NCI-H1105 treated with DMSO at 0.1 percent for 48 hours (cell line): ENCODE results near the gene PLEKHA7.
"Not testable (repeated sequence)": the region's sequence is repeated elsewhere in the genome, so short reads cannot be mapped to it uniquely, and the experiment has no call there.

Source experiments
- DNase-seq: peaks from one replicate; lab custom pipeline; 2025; lab: John Stamatoyannopoulos, UW

The PLEKHA7 gene

GRCh38 chr11:16938061-16938460 lies 76.2 kb downstream of the PLEKHA7 start:
- DNase-seq = no peak

- peak; percentile 15 for DNase-seq
Measured at GRCh38 chr11:16936643-16937042, 77.6 kb downstream of the PLEKHA7 start.

- DNase-seq = peak; percentile 56
Measured at GRCh38 chr11:16935518-16936302, 78.5 kb downstream of the PLEKHA7 start.

- no peak for DNase-seq
Measured at GRCh38 chr11:16933756-16934603, 80.2 kb downstream of the PLEKHA7 start.

GRCh38 chr11:16933291-16933690 lies 80.9 kb downstream of the PLEKHA7 start:
- DNase-seq = no peak

- no peak for DNase-seq
Measured at GRCh38 chr11:16928044-16928443, 86.2 kb downstream of the PLEKHA7 start.

- DNase-seq = no peak
Measured at GRCh38 chr11:16926883-16927626, 87.2 kb downstream of the PLEKHA7 start.

GRCh38 chr11:16925561-16926065 lies 88.6 kb downstream of the PLEKHA7 start:
- peak; percentile 74 for DNase-seq

- no peak for DNase-seq
Measured at GRCh38 chr11:16924826-16925560, 89.2 kb downstream of the PLEKHA7 start.

- no peak for DNase-seq
Measured at GRCh38 chr11:16924462-16924825, 89.8 kb downstream of the PLEKHA7 start.

- no peak for DNase-seq
Measured at GRCh38 chr11:16923987-16924386, 90.2 kb downstream of the PLEKHA7 start.

GRCh38 chr11:16921668-16922067 lies 92.5 kb downstream of the PLEKHA7 start:
- no peak for DNase-seq

GRCh38 chr11:16921019-16921418 lies 93.2 kb downstream of the PLEKHA7 start:
- DNase-seq = no peak

GRCh38 chr11:16920559-16920958 lies 93.7 kb downstream of the PLEKHA7 start:
- DNase-seq = no peak

GRCh38 chr11:16918543-16919182 lies 95.6 kb downstream of the PLEKHA7 start:
- not testable (repeated sequence) for DNase-seq

GRCh38 chr11:16917941-16918340 lies 96.3 kb downstream of the PLEKHA7 start:
- DNase-seq = no peak

GRCh38 chr11:16912692-16913111 lies 101.5 kb downstream of the PLEKHA7 start:
- DNase-seq = peak; percentile 67

- no peak for DNase-seq
Measured at GRCh38 chr11:16911658-16912057, 102.6 kb downstream of the PLEKHA7 start.

GRCh38 chr11:16911186-16911585 lies 103.0 kb downstream of the PLEKHA7 start:
- DNase-seq = no peak

GRCh38 chr11:16909359-16910035 lies 104.7 kb downstream of the PLEKHA7 start:
- DNase-seq = no peak
